H9 (cell line): ENCODE results near the gene USP17L27. TPM values are rescaled to one million over a fixed set of nuclear protein-coding genes. Genes with fewer than 3 reads are reported as not detected.
"Not testable (repeated sequence)": the region's sequence is repeated elsewhere in the genome, so short reads cannot be mapped to it uniquely, and the experiment has no call there.

ENCODE experiments used
- DNase-seq: peaks from one replicate; pipeline ENCODE4 v3.0.0-alpha.2; 2017
- H2AFZ ChIP-seq: one replicate; pipeline ENCODE4 v1.6.1; 2013; ENCODE audit warnings: mild to moderate bottlenecking, low read length, control low read depth, moderate library complexity
- H2AK5ac ChIP-seq: 2 replicates; pipeline ENCODE4 v1.6.1; 2013; ENCODE audit warnings: low read length, control low read depth, mixed read lengths; ENCODE audit not compliant: insufficient read length
- H2BK120ac ChIP-seq: one replicate; pipeline ENCODE4 v1.6.1; 2013; ENCODE audit warnings: low read depth, mild to moderate bottlenecking, low read length, control low read depth, inconsistent platforms; ENCODE audit not compliant: poor library complexity, severe bottlenecking
- H2BK12ac ChIP-seq: 2 replicates; pipeline ENCODE4 v1.6.1; 2013; ENCODE audit warnings: low read length, control low read depth, mixed read lengths, low read depth; ENCODE audit not compliant: insufficient read length
- H2BK15ac ChIP-seq: 2 replicates; pipeline ENCODE4 v1.6.1; 2013; ENCODE audit warnings: low read depth, low read length, control low read depth
- H2BK20ac ChIP-seq: one replicate; pipeline ENCODE4 v1.6.1; 2013; ENCODE audit warnings: low read depth, mild to moderate bottlenecking, low read length, control low read depth, inconsistent platforms; ENCODE audit not compliant: poor library complexity, severe bottlenecking
- H2BK5ac ChIP-seq: 2 replicates; pipeline ENCODE4 v1.6.1; 2013; ENCODE audit warnings: low read length, control low read depth, mixed read lengths; ENCODE audit not compliant: insufficient read length
- H3K14ac ChIP-seq: 2 replicates; pipeline ENCODE4 v1.6.1; 2013; ENCODE audit warnings: low read length, control low read depth; ENCODE audit not compliant: insufficient read depth
- H3K18ac ChIP-seq: 2 replicates; pipeline ENCODE4 v1.6.1; 2013; ENCODE audit warnings: low read depth, mild to moderate bottlenecking, mixed read lengths, low read length, control low read depth; ENCODE audit not compliant: insufficient read length
- H3K23ac ChIP-seq: 2 replicates; pipeline ENCODE4 v1.6.1; 2013; ENCODE audit warnings: low read length, control low read depth, mixed read lengths, low read depth; ENCODE audit not compliant: insufficient read length
- H3K23me2 ChIP-seq: 2 replicates; pipeline ENCODE4 v1.6.1; 2013; ENCODE audit warnings: low read depth, mild to moderate bottlenecking, mixed read lengths, low read length, control low read depth; ENCODE audit not compliant: insufficient read length, poor library complexity, severe bottlenecking
- H3K27ac ChIP-seq: 2 replicates; pipeline ENCODE4 v1.5.1; 2013; ENCODE audit warnings: low read length, control low read depth, mixed read lengths, low read depth; ENCODE audit not compliant: insufficient read length
- H3K27me3 ChIP-seq: 2 replicates; pipeline ENCODE4 v1.6.1; 2013; ENCODE audit warnings: low read length, control low read depth, inconsistent platforms; ENCODE audit not compliant: insufficient read depth
- H3K4ac ChIP-seq: 2 replicates; pipeline ENCODE4 v1.6.1; 2013; ENCODE audit warnings: low read depth, mild to moderate bottlenecking, control low read depth, inconsistent platforms, low read length, moderate library complexity
- H3K4me1 ChIP-seq: 2 replicates; pipeline ENCODE4 v1.6.1; 2013; ENCODE audit warnings: low read length, control low read depth, inconsistent platforms; ENCODE audit not compliant: insufficient read depth
- H3K4me2 ChIP-seq: 2 replicates; pipeline ENCODE4 v1.6.1; 2013; ENCODE audit warnings: low read length, control low read depth, mixed read lengths; ENCODE audit not compliant: insufficient read length, insufficient read depth
- H3K56ac ChIP-seq: 2 replicates; pipeline ENCODE4 v1.6.1; 2013; ENCODE audit warnings: low read depth, mild to moderate bottlenecking, mixed read lengths, low read length, control low read depth; ENCODE audit not compliant: insufficient read length
- H3K79me1 ChIP-seq: 2 replicates; pipeline ENCODE4 v1.6.1; 2013; ENCODE audit warnings: low read depth, mild to moderate bottlenecking, moderate library complexity, low read length, control low read depth, inconsistent platforms; ENCODE audit not compliant: insufficient read depth, poor library complexity, severe bottlenecking
- H3K79me2 ChIP-seq: 2 replicates; pipeline ENCODE4 v1.6.1; 2013; ENCODE audit warnings: low read length, control low read depth, inconsistent platforms; ENCODE audit not compliant: insufficient read depth
- H3K9ac ChIP-seq: 2 replicates; pipeline ENCODE4 v1.6.1; 2013; ENCODE audit warnings: low read length, control low read depth, mixed read lengths; ENCODE audit not compliant: insufficient read length; ENCODE audit errors: extremely low read depth
- H3K9me3 ChIP-seq: one replicate; pipeline ENCODE4 v1.6.1; 2013; ENCODE audit warnings: low read depth, low read length, inconsistent platforms; ENCODE audit not compliant: control insufficient read depth
- H3T11ph ChIP-seq: one replicate; pipeline ENCODE4 v1.6.1; 2013; ENCODE audit warnings: mild to moderate bottlenecking, low read length, control low read depth, inconsistent platforms
- H4K20me1 ChIP-seq: one replicate; pipeline ENCODE4 v1.6.1; 2013; ENCODE audit not compliant: control insufficient read depth, insufficient read length, insufficient read depth
- H4K5ac ChIP-seq: 2 replicates; pipeline ENCODE4 v1.6.1; 2013; ENCODE audit warnings: low read depth, mild to moderate bottlenecking, mixed read lengths, low read length, control low read depth; ENCODE audit not compliant: insufficient read length
- H4K8ac ChIP-seq: replicated peaks from 2 replicates; pipeline ENCODE4 v1.6.1; 2013; ENCODE audit warnings: low read length, control low read depth, mixed read lengths, low read depth; ENCODE audit not compliant: insufficient read length
- H4K91ac ChIP-seq: 2 replicates; pipeline ENCODE4 v1.6.1; 2013; ENCODE audit warnings: low read depth, mild to moderate bottlenecking, moderate library complexity, mixed read lengths, low read length, control low read depth; ENCODE audit not compliant: insufficient read length
- H3K27ac Mint-ChIP-seq, 3 experiments: 2 replicates in 2 of 3; 3 replicates in 1 of 3; pipeline ENCODE4 v1.8.0; 2020 to 2021; ENCODE audit warnings: mixed read lengths in 3 of 3, mild to moderate bottlenecking in 1 of 3, moderate library complexity in 1 of 3
- H3K27me3 Mint-ChIP-seq: 2 replicates; pipeline ENCODE4 v1.8.0; 2021; ENCODE audit warnings: low read depth, mild to moderate bottlenecking, moderate library complexity, mixed read lengths
- H3K36me3 Mint-ChIP-seq, 3 experiments: 2 replicates in 2 of 3; 3 replicates in 1 of 3; pipeline ENCODE4 v1.8.0; 2020 to 2021; ENCODE audit warnings: low read depth in 3 of 3, mixed read lengths in 3 of 3; ENCODE audit not compliant: insufficient read depth in 1 of 3
- H3K4me1 Mint-ChIP-seq, 2 experiments: 2 replicates each; pipeline ENCODE4 v1.8.0; 2020; ENCODE audit warnings: mixed read lengths in 2 of 2
- H3K4me3 Mint-ChIP-seq, 2 experiments: 2 replicates in 1 of 2; 3 replicates in 1 of 2; pipeline ENCODE4 v1.8.0; 2020 to 2021; ENCODE audit warnings: mild to moderate bottlenecking in 2 of 2, mixed read lengths in 2 of 2, moderate library complexity in 1 of 2
- H3K9me3 Mint-ChIP-seq, 2 experiments: 2 replicates in 1 of 2; 3 replicates in 1 of 2; pipeline ENCODE4 v1.8.0; 2020; ENCODE audit warnings: mild to moderate bottlenecking in 2 of 2, mixed read lengths in 2 of 2, moderate library complexity in 1 of 2
- WGBS: extraction: QIAGEN DNeasy Blood & Tissue Kit; methylation state at CpG from one replicate; pipeline ENCODE4 v1.1.7; 2013; ENCODE audit warnings: missing lambda C conversion rate, low lambda C conversion rate, mixed read lengths; ENCODE audit not compliant: insufficient read length; ENCODE audit errors: extremely low coverage; 5-methylcytosine and 5-hydroxymethylcytosine counted together
- total RNA-seq: library from RNA; stranded (reverse); gene quantifications from 2 replicates; pipeline ENCODE4 v1.2.1, GENCODE V29; 2021

Gene USP17L27
- total RNA-seq, 1 experiment from 2014 or later = not detected

DNA sequence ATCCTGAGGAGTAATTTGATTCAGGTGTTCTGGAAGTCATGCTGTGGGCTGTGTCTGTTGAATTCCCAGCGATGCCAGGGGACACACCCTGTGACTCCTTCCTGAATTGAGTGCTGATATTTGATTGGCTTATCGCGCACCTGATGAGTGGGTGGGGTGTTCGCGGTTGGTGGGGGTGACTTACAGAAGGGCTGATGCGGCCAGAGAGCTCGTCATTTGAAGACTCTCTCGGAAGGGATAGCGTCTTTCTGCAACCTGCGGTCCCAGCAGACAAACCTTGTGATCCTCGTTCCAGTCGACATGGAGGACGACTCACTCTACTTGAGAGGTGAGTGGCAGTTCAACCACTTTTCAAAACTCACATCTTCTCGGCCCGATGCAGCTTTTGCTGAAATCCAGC, 4.6 kb downstream of the USP17L27 start, which contains the start of gene USP17L28:
Gene USP17L28 (plus strand): TSS at position 301 of the 400 bp plus-strand sequence. CDS start 0 bp downstream, at position 301.
- not testable (repeated sequence) for H2AK5ac ChIP-seq, H3K14ac ChIP-seq, H3K79me2 ChIP-seq, H3K4me2 ChIP-seq, H2BK5ac ChIP-seq, H3K23ac ChIP-seq, H3T11ph ChIP-seq, H2BK20ac ChIP-seq, H3K36me3 Mint-ChIP-seq, H3K4me1 ChIP-seq, H3K9me3 Mint-ChIP-seq, H3K4me1 Mint-ChIP-seq, H4K20me1 ChIP-seq, H2BK120ac ChIP-seq, H4K8ac ChIP-seq, H3K79me1 ChIP-seq, H2AFZ ChIP-seq, H4K5ac ChIP-seq, DNase-seq, H3K4ac ChIP-seq, H2BK12ac ChIP-seq, H3K27ac ChIP-seq, H3K27me3 ChIP-seq, H3K4me3 Mint-ChIP-seq, H3K56ac ChIP-seq, H4K91ac ChIP-seq, H3K9me3 ChIP-seq, H3K23me2 ChIP-seq, H3K27ac Mint-ChIP-seq, H3K27me3 Mint-ChIP-seq, H3K18ac ChIP-seq, H2BK15ac ChIP-seq, H3K9ac ChIP-seq
- no CpG with 5 or more reads among the region's 15 CpGs for WGBS

DNA sequence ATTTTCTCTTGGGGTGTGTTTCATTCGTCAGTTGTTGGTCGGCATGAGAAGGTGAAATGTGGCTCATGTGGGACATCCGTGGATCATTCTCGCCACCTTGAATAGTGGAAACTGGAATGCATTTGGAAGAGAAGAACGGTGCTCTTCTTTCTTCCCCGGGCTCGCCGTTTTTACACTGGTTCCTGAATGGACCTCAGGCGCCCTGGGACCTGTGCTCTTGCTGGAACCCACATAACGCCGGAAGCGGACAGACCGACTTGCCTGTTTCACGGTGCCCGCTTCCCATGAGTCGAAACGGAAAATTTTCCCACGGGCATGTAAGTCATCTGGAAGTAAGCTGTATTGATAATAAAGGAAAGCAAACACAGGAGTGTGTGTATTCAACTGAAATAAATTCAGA, 6.9 kb downstream of the USP17L27 start:
- H3K23me2 ChIP-seq, H3K27ac ChIP-seq, H2BK15ac ChIP-seq, H4K91ac ChIP-seq, H3K4me3 Mint-ChIP-seq, H3K4ac ChIP-seq, H3K56ac ChIP-seq, H3K9me3 ChIP-seq, H3K27me3 Mint-ChIP-seq, H3K36me3 Mint-ChIP-seq, H2AK5ac ChIP-seq, H3K18ac ChIP-seq, H2BK20ac ChIP-seq, H4K20me1 ChIP-seq, H2AFZ ChIP-seq, H3K27ac Mint-ChIP-seq, H3K4me1 ChIP-seq, H3K23ac ChIP-seq, H2BK5ac ChIP-seq, H3K9ac ChIP-seq, H3T11ph ChIP-seq, H3K9me3 Mint-ChIP-seq, H3K27me3 ChIP-seq, H2BK120ac ChIP-seq, H3K79me2 ChIP-seq, H3K4me2 ChIP-seq, H3K79me1 ChIP-seq, H3K4me1 Mint-ChIP-seq, H2BK12ac ChIP-seq, H3K14ac ChIP-seq, DNase-seq, H4K5ac ChIP-seq, H4K8ac ChIP-seq: not testable (repeated sequence)
- WGBS = no CpG with 5 or more reads among the region's 18 CpGs
